GM13977 (cell line): Measurements from ENCODE around the gene LRCH3.
"Not testable (repeated sequence)": the region's sequence is repeated elsewhere in the genome, so short reads cannot be mapped to it uniquely, and the experiment has no call there.

Experiments
- DNase-seq: peaks from one replicate; pipeline ENCODE4 v3.0.0; 2012; ENCODE audit warnings: low spot score
- CTCF ChIP-seq: IDR thresholded peaks from 2 replicates; pipeline ENCODE4 v1.5.1; 2012; ENCODE audit warnings: mild to moderate bottlenecking, control low read depth; ENCODE audit not compliant: insufficient read depth; ENCODE audit errors: extremely low read depth, missing control alignments
- in situ Hi-C: fragments of 300-500 bp; cut with MboI; formaldehyde crosslinking; loops from one replicate; pipeline ENCODE4 v1.12.0; 2022; ENCODE audit warnings: low sequenced_read_pairs, low pct_unique_long_range_greater_than_20kb, mixed read lengths, inconsistent platforms; ENCODE audit not compliant: unreplicated experiment

The LRCH3 gene

GRCh38 chr3:197913641-197914380 is 122.8 kb downstream of the LRCH3 start:
- in situ Hi-C loops, result no loop called here
- no peak for TF ChIP-seq CTCF
- DNase-seq, result no peak

GRCh38 chr3:197921429-197922275 is 130.6 kb downstream of the LRCH3 start:
- in situ Hi-C loops, result not testable (repeated sequence)

GRCh38 chr3:197926418-197926817 is 135.4 kb downstream of the LRCH3 start:
- DNase-seq, result no peak
- in situ Hi-C loops, result no loop called here
- TF ChIP-seq CTCF, result peak; percentile 29

More at GRCh38 chr3:197921429-197922275, 130.6 kb downstream of the LRCH3 start:
- DNase-seq, result not testable (repeated sequence)

- in situ Hi-C loops, DNase-seq: not testable (repeated sequence)
Measured at GRCh38 chr3:197927578-197927977, 136.5 kb downstream of the LRCH3 start.

GRCh38 chr3:197936819-197937384 is 145.8 kb downstream of the LRCH3 start:
- no peak for DNase-seq
- in situ Hi-C loops, result no loop called here
- no peak for TF ChIP-seq CTCF
